ENCODE results near the gene DTX3.

GRCh38 chr12:57579677-57580465 lies 24.8 kb upstream of the DTX3 start:
- TF ChIP-seq CTCF (IDR thresholded peaks at IDR 0.05): no peak
- no peak for TF ChIP-seq ZFX (IDR thresholded peaks at IDR 0.05; ENCODE audit: borderline replicate concordance)
